K562 (cell line): ENCODE measurements around the gene ZNF330.

ENCODE experiments used
- CGGBP1 ChIP-seq: fragments of 250-450 bp; sonication (Bioruptor Pico); IDR thresholded peaks from 2 replicates; pipeline ENCODE4 v1.9.0; 2021; ENCODE audit warnings: mild to moderate bottlenecking
- NFRKB ChIP-seq: fragments of 450-650 bp; IDR thresholded peaks from 2 replicates; pipeline ENCODE4 v1.6.1; 2016; ENCODE audit warnings: low read depth
- TAF1 ChIP-seq: IDR thresholded peaks from 2 replicates; pipeline ENCODE4 v1.6.1; 2011; ENCODE audit warnings: mild to moderate bottlenecking, low read length, moderate library complexity; ENCODE audit not compliant: insufficient read depth, control insufficient read depth, severe bottlenecking; ENCODE audit errors: extremely low read depth
- ZKSCAN8 ChIP-seq: fragments of 200-800 bp; sonication (Bioruptor generic); IDR thresholded peaks from 2 replicates; pipeline ENCODE4 v1.6.1; 2016; ENCODE audit warnings: missing genetic modification characterization, missing compliant biosample characterization
- ZNF583 ChIP-seq: fragments of 250-450 bp; sonication (Bioruptor Pico); IDR thresholded peaks from 2 replicates; pipeline ENCODE4 v1.4.0; 2020

GRCh38 chr4:141240259-141240658 lies 19.6 kb downstream of the ZNF330 start:
- TF ChIP-seq ZKSCAN8 (CRISPR knock-in tag) (no peak), NFRKB (no peak), TAF1 (no peak), ZNF583 (CRISPR knock-in tag) (no peak), CGGBP1 (CRISPR knock-in tag) (no peak)
